ENCODE measurements around the gene CCDC102A.
A peak's percentile ranks its signal among the peaks of the same experiment; 100 is the strongest.
"Not testable (repeated sequence)": the region's sequence is repeated elsewhere in the genome, so short reads cannot be mapped to it uniquely, and the experiment has no call there.

The CCDC102A gene

DNA sequence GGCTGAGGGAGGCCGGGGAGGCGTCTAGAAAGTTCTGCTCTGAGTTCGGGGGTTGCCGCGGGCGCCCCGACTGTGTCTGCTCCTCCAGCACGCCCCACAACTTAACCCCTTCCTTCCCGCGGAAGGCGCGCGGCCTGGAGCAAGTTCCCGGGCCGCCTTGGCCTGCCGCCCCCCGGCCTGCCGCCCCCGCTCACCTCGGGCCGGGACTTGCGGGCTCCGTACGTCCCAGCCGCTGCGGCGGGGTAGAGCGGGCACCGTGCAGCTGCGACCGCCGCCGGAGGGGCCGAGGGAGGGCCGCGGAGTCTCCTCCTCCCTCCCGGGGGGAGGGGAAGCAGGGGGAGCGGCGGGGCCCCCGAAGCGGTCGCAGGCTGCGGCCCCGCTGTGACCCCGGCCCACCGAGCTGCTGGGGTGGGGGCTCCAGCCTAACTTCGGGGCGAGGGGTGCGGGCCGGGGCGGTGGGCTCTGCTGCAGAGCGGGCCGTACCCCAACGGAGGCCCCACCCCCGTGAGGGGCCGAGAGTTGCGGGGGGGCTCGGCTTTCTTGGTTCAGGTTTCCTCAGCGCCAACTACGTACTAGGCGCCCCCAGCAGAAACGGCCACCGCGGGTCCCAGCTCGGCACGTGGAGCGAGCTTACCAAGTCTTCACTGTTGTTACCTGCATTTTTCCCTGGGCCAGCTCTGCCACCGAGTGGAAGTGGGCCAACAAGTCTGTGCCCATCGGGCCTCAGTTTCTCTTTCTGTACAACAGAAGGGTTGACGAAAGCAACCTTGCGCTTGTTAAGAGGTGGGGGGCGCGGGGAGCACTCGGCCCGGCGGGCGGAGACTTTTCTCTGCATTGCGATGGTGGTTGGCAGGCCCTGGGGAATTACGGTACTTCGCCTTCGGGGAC is at the start of gene CCDC102A:
CCDC102A (minus strand) TSS at position 266 of the 888 bp plus-strand sequence. CDS start 7,394 bp downstream, outside the sequence.
- DNase-seq (ENCODE audit: low spot score): peak; percentile 70

DNA sequence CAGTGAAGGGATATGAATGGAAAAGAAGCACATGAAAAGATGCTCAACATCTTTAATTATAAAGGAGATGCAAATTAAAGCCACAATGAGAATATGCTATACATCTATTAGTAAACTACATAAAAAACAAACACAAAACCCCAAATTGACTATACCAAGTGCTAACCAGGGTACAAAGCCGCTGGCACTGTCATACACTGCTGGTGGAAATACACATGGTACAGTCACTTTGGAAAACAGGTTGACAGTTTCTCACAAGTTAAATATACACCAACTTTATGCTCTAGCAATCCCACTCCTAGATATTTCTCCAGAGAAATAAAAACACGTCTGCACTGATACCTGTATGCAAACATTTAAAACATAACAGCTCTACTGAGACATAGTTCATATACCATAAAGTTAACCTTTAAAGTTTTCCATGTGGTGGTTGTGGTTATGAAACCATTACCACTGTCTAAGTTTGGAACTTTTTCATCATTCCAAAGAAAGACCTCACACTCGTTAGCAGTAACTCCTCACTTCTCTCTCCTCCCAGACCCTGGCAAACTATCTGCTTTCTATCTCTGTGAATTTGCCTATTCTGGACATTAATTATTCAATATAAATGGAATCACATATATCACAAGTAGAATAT is 48.8 kb upstream of the CCDC102A start:
- no peak for DNase-seq (ENCODE audit: low spot score)

DNA sequence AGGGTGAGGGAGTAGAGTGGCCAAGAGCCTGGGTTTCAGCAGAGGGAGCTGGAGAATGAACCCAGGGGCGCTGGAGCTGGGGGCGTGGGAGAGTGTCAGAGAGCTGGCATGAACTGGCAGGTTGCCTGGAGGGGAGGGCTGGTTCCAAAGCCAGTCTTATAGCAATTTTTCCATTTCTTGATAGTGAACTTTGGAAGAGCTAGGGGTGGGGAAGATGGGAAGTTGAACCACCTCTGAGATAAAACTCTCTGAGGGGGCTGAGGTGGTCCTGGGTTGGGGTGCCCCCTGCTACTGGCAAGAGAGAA is 42.9 kb upstream of the CCDC102A start:
- DNase-seq (ENCODE audit: low spot score): no peak

DNA sequence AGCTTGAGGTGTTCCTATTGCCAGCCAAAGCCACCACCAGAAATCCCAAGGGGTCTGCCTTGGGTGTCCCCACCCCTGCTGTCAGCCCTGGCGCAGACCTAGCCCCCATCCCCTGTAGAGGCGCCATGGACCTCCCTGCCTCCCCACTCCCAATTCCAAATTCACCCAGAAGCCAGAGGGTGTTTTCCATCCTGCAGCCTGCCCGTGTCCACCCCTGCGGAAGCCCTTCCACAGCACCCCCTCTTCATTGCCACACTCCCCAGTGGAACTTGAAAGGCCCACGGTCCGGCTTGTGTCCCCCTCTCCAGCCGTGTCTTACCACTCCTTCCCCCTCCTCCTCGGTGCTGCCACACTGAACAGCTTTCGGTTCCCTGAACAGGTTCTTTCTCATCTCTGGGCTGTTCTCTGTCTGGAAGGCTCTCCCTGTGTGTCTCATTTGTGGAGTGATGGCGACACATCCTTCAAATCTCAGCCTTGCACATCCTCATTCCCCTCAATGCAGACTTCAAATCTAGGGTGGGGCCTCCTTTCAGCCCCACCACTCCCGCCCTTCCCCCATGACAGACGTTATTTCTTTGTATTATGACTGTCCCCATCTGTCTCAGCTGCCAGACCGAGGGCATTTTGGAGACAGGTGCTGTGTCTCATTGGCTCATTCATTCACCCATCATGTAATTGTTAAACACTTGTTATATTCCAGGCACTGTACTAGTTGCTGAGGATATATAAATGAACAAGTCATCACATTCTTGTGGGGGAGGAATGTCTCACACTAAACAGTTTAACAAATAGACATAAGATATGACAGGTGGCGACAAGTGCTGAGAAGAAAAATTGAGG is 42.4 kb upstream of the CCDC102A start:
- no peak for DNase-seq (ENCODE audit: low spot score)

DNA sequence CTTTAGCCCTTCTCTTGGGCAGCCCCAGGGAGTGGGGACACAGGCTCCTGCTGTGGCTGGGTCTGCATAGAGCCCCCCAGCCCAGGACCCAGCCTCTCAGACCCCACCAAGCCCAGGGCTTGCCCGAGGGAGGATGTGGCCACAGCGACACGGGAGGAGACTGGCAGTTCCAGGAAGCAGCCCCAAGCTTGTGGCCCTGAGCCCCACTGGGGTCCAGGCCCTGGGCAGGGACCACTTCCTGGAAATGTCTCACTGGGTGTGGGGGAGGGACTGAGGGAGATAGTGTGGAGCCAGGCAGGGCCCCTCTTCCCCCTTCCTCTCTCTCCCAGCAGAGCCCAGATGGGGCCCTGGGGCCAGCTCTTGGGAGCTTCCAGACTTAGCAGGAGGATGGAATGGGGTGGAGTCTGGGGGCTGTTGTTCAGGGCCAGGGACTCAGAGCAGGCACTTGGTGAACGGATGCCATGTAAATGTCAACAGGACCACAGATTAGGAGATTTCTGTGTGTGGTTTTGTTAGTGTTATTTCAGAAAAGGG is 41.4 kb upstream of the CCDC102A start:
- DNase-seq (ENCODE audit: low spot score): no peak

DNA sequence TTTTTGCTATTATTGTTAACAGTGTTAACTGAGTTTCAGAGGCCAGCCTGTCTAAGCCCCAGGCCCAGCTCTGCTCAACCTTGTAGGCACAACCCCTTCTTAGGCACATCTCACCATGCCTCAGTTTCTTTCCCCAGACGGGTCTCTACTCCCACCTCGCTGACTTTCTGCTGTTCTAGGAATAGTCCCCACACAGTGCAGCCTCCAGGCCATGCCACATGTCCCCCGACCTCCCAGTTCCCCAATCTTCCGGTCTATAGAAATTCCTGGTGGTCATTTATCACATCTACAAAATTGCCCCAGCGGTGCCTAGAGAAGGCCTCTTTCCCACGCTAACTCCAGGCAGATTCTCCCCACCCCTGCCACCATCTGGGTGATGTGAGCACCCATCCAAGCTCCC is 40.8 kb upstream of the CCDC102A start:
- no peak for DNase-seq (ENCODE audit: low spot score)

DNA sequence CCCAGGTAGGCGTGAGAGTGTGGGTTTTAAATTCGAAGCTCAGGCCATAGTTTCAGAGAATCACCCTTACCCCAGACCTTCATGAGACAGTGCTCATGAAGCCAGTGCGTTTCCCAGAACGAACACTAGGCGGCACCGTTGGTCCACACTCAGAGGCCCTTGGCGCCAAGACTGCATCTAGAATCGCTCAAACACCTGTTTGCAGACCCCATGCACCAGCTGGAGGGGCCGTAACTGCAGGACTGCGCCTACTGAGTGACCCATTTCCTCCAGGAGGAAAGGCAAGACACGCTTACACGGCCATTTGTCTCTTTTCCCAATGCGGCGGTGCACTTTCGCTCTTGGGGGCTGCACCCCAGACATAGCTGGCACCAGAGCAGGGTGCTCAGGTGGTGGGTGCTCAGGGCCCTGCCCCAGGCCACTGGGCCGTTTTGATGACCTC is 40.1 kb upstream of the CCDC102A start:
- DNase-seq (ENCODE audit: low spot score): peak; percentile 73

DNA sequence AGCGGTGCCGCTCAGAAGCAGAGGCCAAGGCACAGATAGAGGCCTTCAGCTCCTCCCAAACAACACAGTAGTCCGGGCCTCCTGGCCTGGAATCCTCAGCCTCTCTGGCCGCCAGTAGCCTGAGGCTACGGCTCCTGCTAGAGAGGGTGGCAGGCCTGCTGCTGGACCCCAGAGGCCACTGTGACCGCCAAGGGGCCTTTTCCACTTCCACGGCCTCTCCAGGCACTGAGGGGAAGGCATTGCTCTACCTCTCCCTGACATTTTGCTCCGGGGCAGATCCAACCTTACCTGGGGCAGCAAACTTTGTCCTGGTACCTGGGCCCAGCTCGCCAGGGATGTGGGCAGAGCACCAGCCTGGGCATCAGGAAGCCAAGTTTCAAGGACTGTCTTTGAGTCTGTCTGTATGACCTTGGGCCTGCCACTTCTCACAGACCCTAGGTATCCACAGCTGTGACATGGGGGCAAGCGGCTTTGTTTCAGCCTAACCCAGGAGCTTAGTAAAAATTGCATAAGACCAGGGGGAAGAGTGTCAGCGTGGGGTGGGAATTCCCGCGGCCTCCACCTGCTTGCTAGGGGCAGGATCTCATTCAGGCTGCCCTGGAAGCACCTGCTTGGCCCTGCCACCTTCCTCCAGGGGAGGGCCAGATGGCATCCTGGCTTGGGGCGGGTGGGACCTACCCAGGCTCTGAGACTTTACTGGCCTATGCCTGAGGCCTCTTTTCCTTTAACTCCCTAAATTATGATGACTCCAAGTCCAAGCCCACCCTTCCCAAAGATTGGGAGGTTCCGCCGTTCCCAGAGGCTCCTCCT is 39.3 kb upstream of the CCDC102A start:
- DNase-seq (ENCODE audit: low spot score): no peak

DNA sequence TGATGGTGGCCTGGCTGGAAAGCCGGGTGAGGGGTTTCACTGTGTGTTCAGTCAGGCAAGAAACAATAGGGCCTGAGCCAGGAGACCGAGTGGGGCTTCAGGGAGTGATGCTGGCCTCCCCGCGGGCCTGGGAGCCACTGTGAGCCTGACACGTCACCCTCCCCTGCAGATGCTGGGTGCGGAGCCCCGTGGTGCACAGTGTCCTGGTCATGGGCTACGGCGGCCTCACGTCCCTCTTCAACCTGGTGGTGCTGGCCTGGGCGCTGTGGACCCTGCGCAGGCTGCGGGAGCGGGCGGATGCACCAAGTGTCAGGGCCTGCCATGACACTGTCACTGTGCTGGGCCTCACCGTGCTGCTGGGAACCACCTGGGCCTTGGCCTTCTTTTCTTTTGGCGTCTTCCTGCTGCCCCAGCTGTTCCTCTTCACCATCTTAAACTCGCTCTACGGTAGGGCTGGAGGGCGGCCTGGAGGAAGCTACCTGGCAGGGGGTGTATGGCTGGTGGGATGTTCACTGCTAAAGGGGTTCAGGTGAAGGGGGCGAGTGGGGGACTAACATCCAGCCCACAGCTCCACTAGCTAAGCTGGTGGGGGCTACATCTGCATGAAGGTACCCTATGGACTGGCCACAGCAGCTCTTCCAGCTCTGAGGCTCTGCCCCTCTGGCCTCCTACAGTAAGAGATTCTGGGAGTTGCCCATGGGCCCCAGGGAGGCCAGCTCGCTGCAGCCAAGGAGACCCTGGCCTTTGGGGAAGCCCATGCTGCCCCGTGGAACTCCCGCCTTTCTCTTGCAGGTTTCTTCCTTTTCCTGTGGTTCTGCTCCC is 38.5 kb upstream of the CCDC102A start:
- no peak for DNase-seq (ENCODE audit: low spot score)

DNA sequence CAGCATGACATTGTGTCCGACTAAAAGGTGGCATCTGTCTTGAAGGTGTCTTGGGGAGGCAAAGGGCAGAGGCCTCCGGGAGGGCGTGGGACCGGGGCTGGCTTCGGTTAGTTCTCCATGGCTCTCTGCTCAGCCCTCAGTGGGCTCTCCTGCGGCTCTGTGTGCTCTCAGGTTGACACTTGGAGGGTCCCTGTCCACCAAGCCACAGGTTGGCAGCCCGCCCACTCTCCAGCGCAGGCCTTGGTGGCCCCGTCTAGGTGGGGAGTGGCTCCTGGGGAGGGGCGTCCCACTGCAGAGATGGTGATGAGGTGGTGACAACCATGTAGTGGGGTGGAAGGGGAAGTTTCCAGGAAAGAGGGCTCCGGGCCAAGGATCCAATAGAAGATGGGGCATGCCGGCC is 37.7 kb upstream of the CCDC102A start:
- DNase-seq (ENCODE audit: low spot score): no peak

DNA sequence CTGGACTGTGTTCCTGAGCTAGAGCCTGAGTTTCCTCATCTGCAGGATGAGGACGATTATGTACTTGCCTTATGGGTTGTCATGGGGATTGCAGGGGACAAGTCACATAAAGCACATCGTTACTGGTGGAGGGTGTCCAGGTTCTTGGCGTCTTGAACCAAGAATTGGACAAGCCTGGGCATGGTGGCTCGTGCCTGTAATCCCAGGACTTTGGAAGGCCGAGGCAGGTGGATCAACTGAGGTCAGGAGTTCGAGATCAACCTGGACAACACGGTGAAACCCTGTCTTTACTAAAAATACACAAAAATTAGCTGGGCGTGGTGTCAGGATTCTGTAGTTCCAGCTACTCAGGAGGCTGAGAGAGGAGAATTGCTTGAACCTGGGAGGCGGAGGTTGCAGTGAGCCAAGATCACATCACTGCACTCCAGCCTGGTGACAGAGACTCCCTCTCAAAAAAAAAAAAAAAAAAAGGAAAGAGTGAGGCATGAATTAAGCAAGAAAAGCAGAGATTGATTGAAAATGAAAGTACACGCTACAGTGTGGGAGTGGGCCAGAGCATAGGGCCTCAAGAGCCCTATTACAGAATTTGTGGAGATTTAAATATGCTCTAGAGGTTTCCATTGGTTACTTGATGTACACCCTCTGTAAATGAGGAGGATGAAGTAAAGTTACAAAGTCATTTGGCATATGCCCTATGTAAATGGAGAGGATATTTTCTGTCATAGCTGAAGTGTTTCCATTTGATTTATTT is 36.8 kb upstream of the CCDC102A start:
- no peak for DNase-seq (ENCODE audit: low spot score)

DNA sequence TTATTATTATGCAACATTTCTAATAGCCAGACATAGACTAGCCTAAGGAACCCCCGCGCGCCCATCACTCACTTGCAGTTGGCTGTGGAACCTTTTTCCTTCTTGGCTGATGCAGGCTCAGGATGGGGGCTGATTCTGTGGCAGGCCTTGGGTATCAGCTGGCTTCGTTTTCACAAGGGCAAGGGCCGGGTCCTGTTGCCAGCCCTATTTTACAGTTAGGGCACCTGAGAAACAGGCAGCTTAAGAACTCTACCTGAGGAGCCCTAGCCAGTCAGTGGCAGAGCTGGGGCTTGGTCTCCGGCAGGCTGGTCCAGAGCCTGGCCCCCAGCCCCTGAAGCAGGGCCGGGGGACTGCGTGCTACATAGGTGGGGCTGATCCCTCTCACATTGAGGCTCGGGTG is 34.7 kb upstream of the CCDC102A start:
- DNase-seq (ENCODE audit: low spot score): no peak

DNA sequence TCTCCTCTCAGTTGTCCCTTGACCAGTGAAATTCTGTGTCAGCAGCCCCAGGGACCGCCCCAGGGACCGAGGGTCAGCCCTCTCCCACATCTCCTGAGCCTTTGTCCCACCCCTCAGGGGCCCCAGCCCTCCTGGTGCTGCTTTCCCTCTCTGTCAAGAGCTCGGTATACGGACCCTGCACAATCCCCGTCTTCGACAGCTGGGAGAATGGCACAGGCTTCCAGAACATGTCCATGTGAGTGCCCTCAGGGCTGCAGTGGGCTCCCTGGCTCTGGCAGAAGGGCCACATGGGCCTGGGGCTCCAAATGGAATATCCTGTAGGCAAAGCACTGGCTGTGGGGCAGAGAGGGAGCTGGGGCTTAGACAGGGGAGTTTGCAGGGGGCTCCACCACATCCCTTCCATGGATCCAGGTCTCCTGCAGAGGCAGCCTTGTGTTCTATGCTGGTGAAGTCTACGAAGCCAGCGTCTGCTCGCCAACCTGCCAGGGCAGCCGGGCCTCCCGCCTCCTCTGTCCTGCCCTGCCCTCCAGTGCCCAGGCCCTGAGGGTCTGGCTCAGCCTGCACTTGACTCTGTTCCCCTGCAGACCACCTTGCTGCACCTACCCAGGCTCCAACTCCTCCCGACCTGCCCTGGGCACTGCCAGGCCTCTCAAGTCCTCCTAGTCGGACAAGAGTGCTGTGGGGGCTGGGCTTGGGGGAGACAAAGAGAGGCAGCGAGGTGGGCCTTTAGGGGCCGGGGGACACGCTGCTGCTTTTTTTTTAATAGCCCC is 34.1 kb upstream of the CCDC102A start:
- no peak for DNase-seq (ENCODE audit: low spot score)

DNA sequence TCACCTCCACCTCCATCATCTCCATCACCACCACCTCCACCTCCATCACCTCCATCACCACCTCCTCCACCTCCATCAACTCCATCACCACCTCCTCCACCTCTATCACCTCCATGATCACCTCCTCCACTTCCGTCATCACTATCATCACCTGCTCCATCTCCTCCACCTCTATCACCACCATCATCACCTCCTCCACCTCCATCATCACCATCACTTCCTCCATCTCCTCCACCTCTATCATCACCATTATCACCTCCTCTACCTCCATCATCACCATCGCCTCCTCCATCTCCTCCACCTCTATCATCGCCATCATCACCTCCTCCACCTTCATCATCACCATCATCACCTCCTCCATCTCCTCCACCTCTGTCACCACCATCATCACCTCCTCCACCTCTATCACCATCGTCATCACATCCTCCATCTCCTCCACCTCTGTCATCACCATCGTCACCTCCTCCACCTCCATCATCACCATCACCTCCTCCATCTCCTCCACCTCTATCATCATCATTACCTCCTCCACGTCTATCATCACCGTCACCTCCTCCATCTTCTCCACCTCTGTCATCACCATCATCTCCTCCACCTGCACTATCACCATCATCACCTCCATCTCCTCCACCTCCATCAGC is 33.1 kb upstream of the CCDC102A start:
- DNase-seq (ENCODE audit: low spot score): no peak

DNA sequence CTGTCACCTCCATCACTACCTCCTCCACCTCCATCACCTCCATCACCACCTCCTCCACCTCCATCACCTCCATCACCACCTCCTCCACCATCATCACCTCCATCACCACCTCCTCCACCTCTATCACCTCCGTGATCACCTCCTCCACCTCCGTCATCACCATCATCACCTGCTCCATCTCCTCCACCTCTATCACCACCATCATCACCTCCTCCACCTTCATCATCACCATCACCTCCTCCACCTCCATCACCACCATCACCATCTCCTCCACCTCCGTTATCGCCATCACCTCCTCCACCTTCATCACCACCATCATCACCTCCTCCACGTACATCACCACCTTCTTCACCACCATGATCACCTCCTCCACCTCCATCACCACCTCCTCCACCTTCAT is 32.4 kb upstream of the CCDC102A start:
- DNase-seq (ENCODE audit: low spot score): not testable (repeated sequence)

DNA sequence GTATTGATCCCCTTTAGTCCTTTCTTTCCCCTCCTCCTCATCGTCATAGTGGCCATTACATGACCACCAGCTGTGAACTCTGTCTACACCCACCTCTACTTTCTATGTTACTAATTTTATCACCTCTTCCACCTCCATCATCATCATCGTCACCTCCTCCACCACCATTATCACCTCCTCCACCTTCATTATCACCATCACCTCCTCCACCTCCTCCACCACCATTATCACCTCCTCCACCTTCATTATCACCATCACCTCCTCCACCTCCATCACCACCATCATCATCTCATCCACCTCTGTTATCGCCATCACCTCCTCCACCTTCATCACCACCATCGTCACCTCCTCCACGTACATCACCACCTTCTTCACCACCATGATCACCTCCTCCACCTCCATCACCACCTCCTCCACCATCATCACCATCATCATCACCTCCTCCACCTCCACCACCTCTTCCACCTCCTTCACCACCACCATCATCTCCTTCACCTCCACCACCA is 31.9 kb upstream of the CCDC102A start:
- DNase-seq (ENCODE audit: low spot score): no peak

DNA sequence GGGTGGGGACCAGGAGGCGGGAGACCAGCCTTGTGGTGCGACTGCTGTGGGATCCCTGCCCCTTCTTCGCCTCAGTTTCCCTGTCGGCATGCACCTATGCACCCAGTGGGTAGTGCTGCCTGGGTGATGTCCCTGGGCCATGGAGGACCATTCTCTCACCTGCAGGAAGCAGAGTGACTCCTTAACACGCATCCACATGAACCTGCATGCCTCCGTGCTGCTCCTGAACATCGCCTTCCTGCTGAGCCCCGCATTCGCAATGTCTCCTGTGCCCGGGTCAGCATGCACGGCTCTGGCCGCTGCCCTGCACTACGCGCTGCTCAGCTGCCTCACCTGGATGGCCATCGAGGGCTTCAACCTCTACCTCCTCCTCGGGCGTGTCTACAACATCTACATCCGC is 31.3 kb upstream of the CCDC102A start:
- no peak for DNase-seq (ENCODE audit: low spot score)

DNA sequence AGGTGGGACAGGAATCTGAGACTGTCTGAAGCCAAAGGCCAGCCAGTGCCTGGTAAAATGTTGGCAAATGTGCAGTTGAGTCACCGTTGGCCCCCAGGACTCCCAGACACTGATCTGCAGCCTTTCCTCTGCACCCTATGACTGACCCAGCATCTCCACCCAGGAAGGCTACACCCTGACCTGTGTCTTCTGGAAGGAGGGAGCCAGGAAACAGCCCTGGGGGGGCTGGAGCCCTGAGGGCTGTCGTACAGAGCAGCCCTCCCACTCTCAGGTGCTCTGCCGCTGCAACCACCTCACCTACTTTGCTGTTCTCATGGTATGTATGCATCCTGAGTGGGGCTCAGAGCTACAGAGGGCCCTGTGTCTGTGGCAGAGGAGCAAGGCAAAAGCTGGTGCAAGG is 30.1 kb upstream of the CCDC102A start:
- DNase-seq (ENCODE audit: low spot score): no peak

DNA sequence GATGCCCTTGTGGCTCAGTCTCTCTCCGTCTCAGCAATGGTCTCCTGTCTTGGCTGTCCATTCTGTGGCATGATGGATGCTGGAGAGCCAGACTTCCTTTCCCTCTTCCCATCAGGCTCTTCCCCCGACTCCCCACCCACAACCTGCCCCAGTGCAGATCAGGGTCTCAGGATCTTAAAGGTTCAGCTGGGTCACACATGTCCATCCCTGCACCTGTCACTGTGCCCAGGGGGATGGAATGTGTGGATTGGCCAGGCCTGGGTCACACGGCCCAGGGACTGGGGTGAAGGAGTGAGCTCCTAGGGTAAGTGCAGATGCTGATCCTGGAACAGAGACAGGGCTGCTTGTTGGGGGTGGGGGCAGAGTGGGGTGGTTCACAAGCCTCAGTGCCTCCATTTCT is 29.1 kb upstream of the CCDC102A start:
- DNase-seq (ENCODE audit: low spot score): no peak
